SK-N-SH treated with all-trans-retinoic acid at 6 μM for 48 hours (cell line): ENCODE results near the gene HOXC9.

Experiments
- ATAC-seq: fragments of 200-7000 bp; cut with Tn5 transposase; 3 replicates; pipeline ENCODE4 v1.9.1; 2020; ENCODE audit warnings: mild to moderate bottlenecking, moderate library complexity
- ARNTL ChIP-seq: fragments of 450-650 bp; formaldehyde crosslinking; IDR thresholded peaks from 2 replicates; pipeline ENCODE4 v1.5.0; 2020; ENCODE audit warnings: low read depth, mild to moderate bottlenecking, moderate library complexity, borderline replicate concordance
- BACH2 ChIP-seq: fragments of 250-450 bp; sonication (Bioruptor Pico); IDR thresholded peaks from 2 replicates; pipeline ENCODE4 v1.9.0; 2021; ENCODE audit warnings: mild to moderate bottlenecking, borderline replicate concordance
- CREB5 ChIP-seq: fragments of 250-450 bp; sonication (Bioruptor Pico); IDR thresholded peaks from 2 replicates; pipeline ENCODE4 v1.5.1; 2020; ENCODE audit warnings: low read depth, mild to moderate bottlenecking, moderate library complexity
- CSDC2 ChIP-seq: fragments of 250-450 bp; sonication (Bioruptor Pico); IDR thresholded peaks from 2 replicates; pipeline ENCODE4 v1.5.0; 2020; ENCODE audit warnings: mild to moderate bottlenecking, moderate library complexity
- CSRNP3 ChIP-seq: fragments of 250-450 bp; sonication (Bioruptor Pico); IDR thresholded peaks from 2 replicates; pipeline ENCODE4 v1.5.1; 2021; ENCODE audit warnings: mild to moderate bottlenecking, moderate library complexity
- ESRRG ChIP-seq: fragments of 250-450 bp; sonication (Bioruptor Pico); IDR thresholded peaks from 2 replicates; pipeline ENCODE4 v1.6.1; 2021; ENCODE audit warnings: mild to moderate bottlenecking
- ISL1 ChIP-seq: fragments of 250-450 bp; sonication (Bioruptor Pico); IDR thresholded peaks from 2 replicates; pipeline ENCODE4 v2.1.2; 2022; ENCODE audit warnings: mild to moderate bottlenecking, moderate library complexity
- POU6F1 ChIP-seq: fragments of 250-450 bp; sonication (Bioruptor Pico); IDR thresholded peaks from 2 replicates; pipeline ENCODE4 v1.8.0; 2021; ENCODE audit warnings: low read depth, mild to moderate bottlenecking, moderate library complexity, borderline replicate concordance
- PPARA ChIP-seq: fragments of 250-450 bp; sonication (Bioruptor Pico); IDR thresholded peaks from 2 replicates; pipeline ENCODE4 v1.5.0; 2020; ENCODE audit warnings: mild to moderate bottlenecking, borderline replicate concordance
- RARB ChIP-seq: fragments of 250-450 bp; sonication (Bioruptor Pico); IDR thresholded peaks from 2 replicates; pipeline ENCODE4 v1.8.0; 2021; ENCODE audit warnings: mild to moderate bottlenecking, moderate library complexity
- SNAI2 ChIP-seq: fragments of 250-450 bp; sonication (Bioruptor Pico); IDR thresholded peaks from 2 replicates; pipeline ENCODE4 v1.5.0; 2020; ENCODE audit warnings: mild to moderate bottlenecking, moderate library complexity
- TCF4 ChIP-seq: fragments of 250-450 bp; sonication (Bioruptor Pico); IDR thresholded peaks from 2 replicates; pipeline ENCODE4 v1.8.0; 2021; ENCODE audit warnings: mild to moderate bottlenecking, moderate library complexity, borderline replicate concordance
- TOX ChIP-seq: fragments of 250-450 bp; sonication (Bioruptor Pico); IDR thresholded peaks from 2 replicates; pipeline ENCODE4 v1.8.0; 2021; ENCODE audit warnings: mild to moderate bottlenecking, moderate library complexity, borderline replicate concordance
- ZC3H10 ChIP-seq: fragments of 250-450 bp; sonication (Bioruptor Pico); IDR thresholded peaks from 2 replicates; pipeline ENCODE4 v1.5.1; 2021; ENCODE audit warnings: mild to moderate bottlenecking, moderate library complexity
- ZFP3 ChIP-seq: fragments of 250-450 bp; sonication (Bioruptor Pico); IDR thresholded peaks from 2 replicates; pipeline ENCODE4 v1.5.0; 2020; ENCODE audit warnings: mild to moderate bottlenecking, moderate library complexity
- ZFP30 ChIP-seq: fragments of 450-650 bp; formaldehyde crosslinking; IDR thresholded peaks from 2 replicates; pipeline ENCODE4 v1.5.0; 2022; ENCODE audit warnings: mild to moderate bottlenecking, moderate library complexity
- ZNF565 ChIP-seq: fragments of 450-650 bp; formaldehyde crosslinking; conservative IDR thresholded peaks from 2 replicates; pipeline ENCODE4 v1.5.0; 2020; ENCODE audit warnings: low read depth, mild to moderate bottlenecking, moderate library complexity
- ZNF70 ChIP-seq: fragments of 450-650 bp; formaldehyde crosslinking; IDR thresholded peaks from 2 replicates; pipeline ENCODE4 v1.5.0; 2020; ENCODE audit warnings: mild to moderate bottlenecking, moderate library complexity
- ZNF8 ChIP-seq: fragments of 450-650 bp; formaldehyde crosslinking; IDR thresholded peaks from 2 replicates; pipeline ENCODE4 v1.5.0; 2020; ENCODE audit warnings: mild to moderate bottlenecking, moderate library complexity
- TF ChIP-seq, protein P1 (sequence below): fragments of 250-450 bp; sonication (Bioruptor Pico); IDR thresholded peaks from 2 replicates; pipeline ENCODE4 v1.8.0; 2020; ENCODE audit warnings: mild to moderate bottlenecking, moderate library complexity, borderline replicate concordance

HOXC9 gene

DNA sequence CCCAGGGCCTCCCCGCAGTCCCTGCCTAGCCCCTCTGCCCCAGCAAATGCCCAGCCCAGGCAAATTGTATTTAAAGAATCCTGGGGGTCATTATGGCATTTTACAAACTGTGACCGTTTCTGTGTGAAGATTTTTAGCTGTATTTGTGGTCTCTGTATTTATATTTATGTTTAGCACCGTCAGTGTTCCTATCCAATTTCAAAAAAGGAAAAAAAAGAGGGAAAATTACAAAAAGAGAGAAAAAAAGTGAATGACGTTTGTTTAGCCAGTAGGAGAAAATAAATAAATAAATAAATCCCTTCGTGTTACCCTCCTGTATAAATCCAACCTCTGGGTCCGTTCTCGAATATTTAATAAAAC, 30.5 kb downstream of the HOXC9 start:
- ATAC-seq: no peak
- TF ChIP-seq BACH2: no peak
- no peak for TF ChIP-seq ZC3H10 (CRISPR knock-in tag)
- TF ChIP-seq CSDC2: no peak
- TF ChIP-seq ZFP3 (CRISPR knock-in tag): no peak

GRCh38 chr12:54030889-54031471, 31.0 kb downstream of the HOXC9 start:
- TF ChIP-seq CSDC2: no peak
- no peak for TF ChIP-seq ISL1 (CRISPR knock-in tag)
- TF ChIP-seq CSRNP3 (CRISPR knock-in tag): no peak
- TF ChIP-seq ZNF565: no peak
- TF ChIP-seq, protein P1, sequence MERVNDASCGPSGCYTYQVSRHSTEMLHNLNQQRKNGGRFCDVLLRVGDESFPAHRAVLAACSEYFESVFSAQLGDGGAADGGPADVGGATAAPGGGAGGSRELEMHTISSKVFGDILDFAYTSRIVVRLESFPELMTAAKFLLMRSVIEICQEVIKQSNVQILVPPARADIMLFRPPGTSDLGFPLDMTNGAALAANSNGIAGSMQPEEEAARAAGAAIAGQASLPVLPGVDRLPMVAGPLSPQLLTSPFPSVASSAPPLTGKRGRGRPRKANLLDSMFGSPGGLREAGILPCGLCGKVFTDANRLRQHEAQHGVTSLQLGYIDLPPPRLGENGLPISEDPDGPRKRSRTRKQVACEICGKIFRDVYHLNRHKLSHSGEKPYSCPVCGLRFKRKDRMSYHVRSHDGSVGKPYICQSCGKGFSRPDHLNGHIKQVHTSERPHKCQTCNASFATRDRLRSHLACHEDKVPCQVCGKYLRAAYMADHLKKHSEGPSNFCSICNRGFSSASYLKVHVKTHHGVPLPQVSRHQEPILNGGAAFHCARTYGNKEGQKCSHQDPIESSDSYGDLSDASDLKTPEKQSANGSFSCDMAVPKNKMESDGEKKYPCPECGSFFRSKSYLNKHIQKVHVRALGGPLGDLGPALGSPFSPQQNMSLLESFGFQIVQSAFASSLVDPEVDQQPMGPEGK: no peak
- TF ChIP-seq CREB5: no peak
- TF ChIP-seq ZNF8: no peak
- TF ChIP-seq ZFP3 (CRISPR knock-in tag): no peak
- no peak for TF ChIP-seq BACH2
- TF ChIP-seq PPARA (CRISPR knock-in tag): no peak
- no peak for TF ChIP-seq ARNTL
- TF ChIP-seq POU6F1 (CRISPR knock-in tag): no peak
- no peak for TF ChIP-seq TCF4 (CRISPR knock-in tag)
- no peak for TF ChIP-seq TOX (CRISPR knock-in tag)
- TF ChIP-seq ZNF70 (CRISPR knock-in tag): no peak
- ATAC-seq: no peak

GRCh38 chr12:54031480-54031879, 31.5 kb downstream of the HOXC9 start:
- no peak for ATAC-seq
- TF ChIP-seq CSRNP3 (CRISPR knock-in tag) (no peak), ZNF70 (CRISPR knock-in tag) (no peak), ISL1 (CRISPR knock-in tag) (no peak), ZFP3 (CRISPR knock-in tag) (no peak), TOX (CRISPR knock-in tag) (no peak), ESRRG (CRISPR knock-in tag) (no peak), RARB (no peak), TCF4 (CRISPR knock-in tag) (no peak), CREB5 (no peak), ZFP30 (no peak), CSDC2 (no peak), BACH2 (no peak), SNAI2 (CRISPR knock-in tag) (no peak), ZNF565 (no peak)
- TF ChIP-seq, protein P1: no peak
